Subcutaneous adipose tissue (tissue), 4 donors: Measurements from ENCODE around the gene MRPL55. TPM values are rescaled to one million over a fixed set of nuclear protein-coding genes. Genes with fewer than 3 reads are reported as not detected.

Source experiments
- total RNA-seq, 4 donors: library from RNA; depleted of rRNA; stranded (reverse); fragments of >200 nt; gene quantifications; one replicate each; pipeline ENCODE4 v1.1.0, GENCODE V29; 2016
- TF ChIP-seq, protein P1 (sequence below): fragments of 450-650 bp; IDR thresholded peaks from one replicate; pipeline ENCODE4 v1.5.1; 2016; ENCODE audit warnings: low read depth, mild to moderate bottlenecking, control low read depth, antibody characterized with exemption, moderate library complexity

MRPL55 gene
- total RNA-seq, 4 donors from 2014 or later = 45.3 to 102 (median 49.9) TPM

DNA sequence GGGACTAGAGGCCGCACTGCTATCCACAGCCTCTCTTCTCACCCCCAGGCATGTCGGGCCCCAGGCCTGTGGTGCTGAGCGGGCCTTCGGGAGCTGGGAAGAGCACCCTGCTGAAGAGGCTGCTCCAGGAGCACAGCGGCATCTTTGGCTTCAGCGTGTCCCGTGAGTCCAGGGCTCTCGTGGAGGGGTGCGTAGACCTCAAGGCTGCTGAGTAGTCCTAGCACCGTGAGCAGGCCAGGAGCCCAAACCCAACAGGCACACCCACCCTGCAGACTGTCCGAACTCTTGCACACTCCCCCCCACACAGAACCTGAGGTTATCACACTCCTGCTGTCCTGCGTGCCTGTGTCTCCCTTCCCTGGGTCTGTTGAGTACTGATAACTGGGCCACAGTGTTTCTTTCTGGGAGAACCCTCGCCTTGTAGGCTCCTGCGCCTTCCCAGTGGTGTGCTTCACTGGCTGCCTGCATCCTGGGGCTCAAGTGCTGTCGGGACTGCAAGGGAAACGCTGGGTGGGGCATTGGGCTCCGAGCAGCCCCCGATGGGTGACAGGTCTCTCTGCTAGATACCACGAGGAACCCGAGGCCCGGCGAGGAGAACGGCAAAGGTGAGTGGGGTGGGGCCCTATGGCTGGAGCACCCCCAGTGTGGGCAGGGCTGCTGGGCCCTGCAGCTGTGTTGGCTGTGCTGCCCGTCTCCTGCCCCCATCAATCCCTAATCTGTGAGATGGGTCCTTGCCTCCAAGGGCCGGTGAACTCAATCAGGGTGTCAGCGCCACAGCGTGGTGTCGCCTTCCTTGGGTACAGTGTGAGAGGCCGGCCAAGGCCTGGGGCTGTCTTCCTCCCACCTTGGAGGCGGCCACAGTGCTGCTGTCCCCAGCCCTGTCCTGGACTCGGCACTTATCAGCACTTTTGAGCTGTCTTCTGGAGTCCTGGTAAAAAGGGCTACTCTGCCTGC lies 36.6 kb upstream of the MRPL55 start:
- TF ChIP-seq, protein P1, sequence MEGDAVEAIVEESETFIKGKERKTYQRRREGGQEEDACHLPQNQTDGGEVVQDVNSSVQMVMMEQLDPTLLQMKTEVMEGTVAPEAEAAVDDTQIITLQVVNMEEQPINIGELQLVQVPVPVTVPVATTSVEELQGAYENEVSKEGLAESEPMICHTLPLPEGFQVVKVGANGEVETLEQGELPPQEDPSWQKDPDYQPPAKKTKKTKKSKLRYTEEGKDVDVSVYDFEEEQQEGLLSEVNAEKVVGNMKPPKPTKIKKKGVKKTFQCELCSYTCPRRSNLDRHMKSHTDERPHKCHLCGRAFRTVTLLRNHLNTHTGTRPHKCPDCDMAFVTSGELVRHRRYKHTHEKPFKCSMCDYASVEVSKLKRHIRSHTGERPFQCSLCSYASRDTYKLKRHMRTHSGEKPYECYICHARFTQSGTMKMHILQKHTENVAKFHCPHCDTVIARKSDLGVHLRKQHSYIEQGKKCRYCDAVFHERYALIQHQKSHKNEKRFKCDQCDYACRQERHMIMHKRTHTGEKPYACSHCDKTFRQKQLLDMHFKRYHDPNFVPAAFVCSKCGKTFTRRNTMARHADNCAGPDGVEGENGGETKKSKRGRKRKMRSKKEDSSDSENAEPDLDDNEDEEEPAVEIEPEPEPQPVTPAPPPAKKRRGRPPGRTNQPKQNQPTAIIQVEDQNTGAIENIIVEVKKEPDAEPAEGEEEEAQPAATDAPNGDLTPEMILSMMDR = no peak

DNA sequence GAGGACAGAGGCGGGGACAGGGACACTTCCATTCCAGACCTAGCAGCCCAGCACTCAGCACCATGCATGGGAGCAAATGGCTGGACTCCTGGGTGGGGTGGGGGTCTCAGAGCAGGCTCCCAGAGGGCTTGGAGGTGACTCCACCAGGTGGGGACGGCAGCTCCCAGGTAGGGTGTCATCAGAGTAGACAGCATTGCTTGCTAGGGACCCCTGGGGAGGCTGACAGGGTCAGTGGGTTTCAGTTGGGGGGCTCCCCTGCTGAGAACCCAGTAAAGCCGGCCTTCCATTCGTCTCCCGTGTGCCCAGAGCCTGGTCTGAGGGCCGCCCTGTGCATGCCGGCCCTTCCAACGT lies 35.9 kb upstream of the MRPL55 start:
- TF ChIP-seq, protein P1 = no peak

DNA sequence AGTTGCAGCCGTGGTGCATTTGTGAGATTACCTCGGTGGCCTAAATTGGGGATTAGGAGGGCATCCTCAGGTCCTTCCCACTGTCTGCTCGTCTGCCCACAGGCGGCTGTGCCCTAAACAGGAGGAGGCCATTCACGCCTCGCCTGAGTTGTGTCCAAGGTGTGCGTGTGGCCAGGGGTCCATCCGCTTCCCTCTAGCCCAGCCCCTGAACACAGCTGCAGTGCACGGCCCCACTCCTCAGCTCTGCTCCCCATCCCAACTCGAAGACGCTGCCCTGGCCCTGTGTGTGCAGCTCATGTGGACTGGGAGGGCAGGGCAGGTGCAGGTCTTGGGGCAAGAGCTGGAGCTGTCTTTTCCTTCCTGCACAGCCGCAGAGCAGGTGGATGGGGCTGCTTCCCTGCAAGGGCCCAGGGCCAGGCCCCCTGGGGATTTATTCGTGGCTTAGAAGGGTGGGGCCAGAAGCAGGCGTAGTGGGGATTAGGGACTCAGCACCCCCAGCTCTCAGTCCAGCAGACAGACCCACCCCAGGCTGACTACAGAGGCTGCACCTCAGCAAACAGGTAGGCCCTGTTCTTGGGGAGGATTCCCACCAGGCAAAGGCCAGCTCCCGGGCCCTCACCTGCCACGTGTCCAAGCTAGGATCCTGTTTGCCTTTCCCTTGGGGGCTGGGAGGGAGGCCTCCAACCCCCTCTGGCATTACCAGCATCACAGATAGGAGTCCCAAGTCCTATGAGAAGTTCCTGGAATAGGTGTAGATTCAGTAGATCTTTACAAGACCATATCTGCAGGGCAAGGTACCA lies 35.3 kb upstream of the MRPL55 start:
- TF ChIP-seq, protein P1 = no peak

DNA sequence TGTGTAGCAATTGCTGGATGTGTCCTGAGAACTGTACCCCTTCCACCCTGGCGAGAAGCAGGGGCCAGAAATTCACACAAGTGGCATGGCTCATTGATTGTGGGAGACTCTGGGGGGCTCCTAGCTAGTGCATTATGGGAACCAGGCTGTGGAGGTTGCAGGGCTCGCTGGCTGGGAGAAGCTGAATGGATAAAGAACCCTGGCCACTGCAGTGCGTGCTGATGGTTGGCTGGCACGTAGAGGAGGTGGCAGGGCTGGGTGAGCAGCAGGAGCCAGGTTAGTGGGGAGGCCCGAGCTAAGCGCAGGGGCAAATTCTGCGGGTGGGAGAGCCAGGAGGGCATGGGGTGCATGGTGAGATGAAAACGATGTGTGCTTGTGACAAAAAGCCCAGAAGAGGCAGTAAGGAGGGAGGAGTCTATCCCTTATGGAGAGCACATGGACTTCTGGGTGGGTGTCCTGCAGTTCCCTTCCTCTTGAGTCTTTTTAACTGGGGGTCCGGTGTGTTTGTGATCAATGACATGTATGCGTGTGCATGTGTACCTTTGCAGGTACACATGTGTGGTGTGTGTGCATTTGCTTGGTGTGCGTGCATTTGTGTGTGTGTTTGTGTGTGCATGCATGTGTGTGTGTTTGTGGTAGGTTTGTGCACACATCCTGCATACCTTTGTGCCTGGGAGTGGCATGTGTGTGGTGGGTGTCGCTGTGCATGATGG lies 34.5 kb upstream of the MRPL55 start:
- TF ChIP-seq, protein P1 = no peak

DNA sequence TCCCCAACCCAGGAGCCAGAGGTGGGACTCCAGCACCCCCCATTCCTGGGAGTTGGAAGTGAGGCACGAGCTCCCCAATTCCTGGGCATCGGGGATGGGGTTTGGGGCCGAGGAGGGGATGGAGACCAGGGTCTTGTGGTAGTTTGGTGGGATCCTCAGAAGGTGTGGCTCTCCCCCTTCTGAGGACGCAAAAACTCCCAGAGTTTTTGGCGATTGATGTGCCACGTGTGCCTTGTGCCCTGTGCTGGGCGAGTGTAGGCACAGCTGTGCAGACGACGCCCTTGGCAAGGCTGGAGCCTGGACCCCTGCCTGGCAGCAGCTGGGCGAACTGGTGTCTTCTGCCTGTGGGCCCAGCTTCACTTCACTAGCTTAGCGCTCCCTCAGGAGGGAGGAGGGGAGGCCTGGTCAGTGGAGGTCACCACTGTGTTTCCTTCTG lies 33.6 kb upstream of the MRPL55 start:
- TF ChIP-seq, protein P1 = no peak

DNA sequence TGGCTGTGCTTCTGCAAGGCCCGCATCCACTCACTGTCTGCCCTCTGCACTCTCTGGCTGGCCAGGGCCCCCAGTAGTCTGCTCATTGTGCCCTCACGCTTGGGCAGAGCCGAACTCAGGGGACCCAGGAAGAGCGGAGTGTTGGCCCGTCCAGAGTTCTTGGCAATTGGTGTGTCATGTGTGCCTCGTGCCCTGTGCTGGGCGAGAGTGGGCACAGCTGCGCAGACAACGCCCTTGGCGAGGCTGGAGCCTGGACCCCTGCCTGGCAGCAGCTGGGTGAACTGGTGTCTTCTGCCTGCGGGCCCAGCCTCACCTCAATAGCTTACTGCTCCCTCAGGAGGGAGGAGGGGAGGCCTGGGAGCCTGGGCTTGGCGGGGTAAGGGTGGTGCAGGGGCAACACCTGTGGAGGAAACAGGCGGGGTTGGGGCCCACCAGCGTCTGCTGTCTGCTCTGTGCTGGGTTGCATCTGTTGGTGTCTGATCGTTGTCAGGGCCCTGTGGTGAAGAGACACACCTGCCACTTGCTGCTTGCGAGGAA lies 33.1 kb upstream of the MRPL55 start:
- TF ChIP-seq, protein P1 = no peak
